HG03460 (cell line): ENCODE results near the gene ATL2.
"Not testable (repeated sequence)": the region's sequence is repeated elsewhere in the genome, so short reads cannot be mapped to it uniquely, and the experiment has no call there.

Experiments
- ATAC-seq: cut with Tn5 transposase; IDR thresholded peaks from one replicate; pipeline ENCODE4 v1.9.1; 2021; ENCODE audit not compliant: unreplicated experiment

Gene ATL2

DNA sequence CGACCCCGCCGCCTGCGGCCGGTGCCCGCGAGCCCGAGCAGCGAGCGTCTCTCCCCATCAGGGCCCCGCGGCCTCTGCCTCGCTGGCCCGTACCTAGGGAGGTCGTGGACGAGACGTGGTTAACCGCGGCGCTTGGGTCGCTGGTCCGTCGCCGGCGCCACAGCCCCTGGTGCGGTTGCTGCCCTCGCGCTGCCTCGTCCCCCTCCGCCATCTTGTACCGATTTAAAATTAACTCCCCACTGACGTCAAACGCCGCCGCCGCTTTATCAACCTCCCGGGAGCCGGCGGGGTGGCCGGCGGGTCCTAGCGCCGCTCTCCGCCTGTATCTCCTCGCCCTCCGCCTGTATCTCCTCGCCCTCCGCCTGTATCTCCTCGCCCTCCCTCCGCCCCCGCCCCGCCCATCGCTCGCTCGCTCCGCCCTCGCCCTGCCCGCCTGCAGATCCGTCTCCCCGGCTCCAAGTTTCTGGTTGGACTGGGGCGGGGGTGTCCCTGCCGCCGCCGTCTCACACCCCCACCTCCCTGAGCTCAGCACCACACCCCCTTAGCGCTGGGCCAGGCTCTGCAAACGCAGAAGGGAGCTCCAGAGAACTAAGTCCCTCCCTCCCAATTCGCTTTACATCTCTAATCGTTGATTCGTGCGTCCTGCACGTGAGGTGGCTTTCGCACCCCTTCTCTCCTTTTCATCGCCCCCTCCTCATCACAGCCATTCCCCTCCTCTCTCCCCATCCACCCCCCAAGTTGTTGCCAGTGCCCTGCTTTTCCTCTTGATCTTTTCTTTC lies at the start of gene ATL2:
TSS of gene ATL2 (minus strand) at position 224 of the 779 bp plus-strand sequence. CDS start at position 211, 13 bp downstream.
- ATAC-seq: peak; percentile 90

DNA sequence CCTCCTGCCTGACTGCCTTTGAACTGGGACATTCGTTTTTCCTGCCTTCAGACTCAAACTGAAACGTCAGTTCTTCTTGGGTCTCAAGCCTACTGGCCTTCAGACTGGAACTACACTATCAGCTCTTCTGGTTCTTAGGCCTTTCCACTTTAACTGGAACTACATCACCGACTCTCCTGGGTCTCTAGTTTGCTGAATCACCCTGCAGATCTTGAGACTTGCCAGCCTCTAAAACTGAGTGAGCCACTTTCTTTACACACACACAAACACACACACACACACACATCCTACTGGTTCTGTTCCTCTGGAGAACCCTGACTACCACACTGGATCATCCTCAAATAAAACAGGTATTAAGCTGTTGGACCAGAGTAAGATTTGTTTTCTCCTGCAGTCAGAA lies 46.7 kb upstream of the ATL2 start:
- no peak for ATAC-seq

DNA sequence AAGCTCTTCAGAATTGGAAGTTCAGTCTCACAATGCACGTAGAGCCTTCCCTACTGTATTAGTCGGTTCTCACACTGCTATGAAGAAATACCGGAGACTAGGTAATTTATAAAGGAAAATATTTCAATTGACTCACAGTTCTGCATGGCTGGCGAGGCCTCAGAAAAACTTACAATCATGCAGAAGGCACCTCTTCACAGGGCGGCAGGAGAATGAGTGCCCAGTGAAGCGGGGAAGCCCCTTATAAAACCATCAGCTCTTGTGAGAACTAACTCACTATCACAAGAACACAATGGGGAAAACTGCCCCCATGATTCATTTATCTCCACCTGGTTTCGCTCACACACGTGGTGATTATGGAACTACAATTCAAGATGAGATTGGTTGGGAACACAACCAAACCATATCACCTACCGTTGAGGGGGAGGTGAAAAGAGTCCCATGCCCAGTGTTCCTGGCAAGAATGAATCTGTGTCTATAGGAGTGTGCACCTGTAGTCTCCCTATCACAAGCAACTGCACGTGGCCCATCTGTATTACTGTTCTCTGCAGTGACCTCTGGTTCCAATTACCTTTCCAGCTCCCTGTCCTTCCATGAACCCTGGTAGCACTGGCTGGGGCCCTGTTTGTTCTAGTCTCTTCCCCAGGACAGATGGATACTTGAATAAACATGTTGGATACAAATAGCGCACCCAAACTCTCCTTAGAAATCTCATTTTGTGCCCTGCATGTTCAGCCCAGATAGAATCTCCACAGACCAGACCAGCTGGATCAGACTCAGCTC lies 44.4 kb upstream of the ATL2 start:
- no peak for ATAC-seq

DNA sequence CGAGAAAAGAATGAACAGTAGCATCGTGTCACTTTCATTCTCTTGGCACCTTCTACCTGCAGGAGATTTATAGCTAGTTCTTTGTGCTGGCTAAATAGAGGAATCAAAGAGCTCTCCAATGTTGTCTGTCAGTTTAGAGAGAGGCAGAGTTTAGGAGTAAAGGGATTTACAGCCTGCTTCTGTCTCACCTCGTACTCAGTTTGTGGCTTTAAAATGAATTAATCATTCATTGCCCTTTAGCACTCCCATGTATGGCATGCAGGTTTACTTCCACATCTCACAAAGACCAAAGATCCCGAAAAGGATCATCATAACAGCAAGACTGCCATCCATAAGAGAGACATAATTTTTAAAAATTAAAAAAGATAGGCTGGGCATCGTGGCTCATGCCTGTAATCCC lies 42.4 kb upstream of the ATL2 start:
- ATAC-seq: no peak

DNA sequence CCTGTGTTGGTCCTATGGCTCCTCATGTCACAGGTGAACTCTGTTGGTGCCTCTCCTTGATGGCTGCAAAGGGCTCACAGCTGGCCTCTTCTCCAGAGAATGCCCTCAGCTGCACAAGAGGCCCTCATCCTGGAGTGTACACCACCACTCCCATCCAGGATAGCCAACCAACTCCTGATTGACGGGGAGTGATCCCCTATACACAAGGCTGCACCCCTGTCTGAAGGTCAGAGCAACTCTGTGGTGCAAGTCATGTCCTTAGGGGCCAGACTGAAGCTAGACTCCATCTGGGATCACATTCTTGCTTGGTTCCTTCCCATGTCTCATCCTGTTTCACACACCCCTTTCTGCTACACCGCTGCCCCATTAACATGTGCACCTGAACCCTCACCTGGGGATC lies 41.7 kb upstream of the ATL2 start:
- no peak for ATAC-seq

DNA sequence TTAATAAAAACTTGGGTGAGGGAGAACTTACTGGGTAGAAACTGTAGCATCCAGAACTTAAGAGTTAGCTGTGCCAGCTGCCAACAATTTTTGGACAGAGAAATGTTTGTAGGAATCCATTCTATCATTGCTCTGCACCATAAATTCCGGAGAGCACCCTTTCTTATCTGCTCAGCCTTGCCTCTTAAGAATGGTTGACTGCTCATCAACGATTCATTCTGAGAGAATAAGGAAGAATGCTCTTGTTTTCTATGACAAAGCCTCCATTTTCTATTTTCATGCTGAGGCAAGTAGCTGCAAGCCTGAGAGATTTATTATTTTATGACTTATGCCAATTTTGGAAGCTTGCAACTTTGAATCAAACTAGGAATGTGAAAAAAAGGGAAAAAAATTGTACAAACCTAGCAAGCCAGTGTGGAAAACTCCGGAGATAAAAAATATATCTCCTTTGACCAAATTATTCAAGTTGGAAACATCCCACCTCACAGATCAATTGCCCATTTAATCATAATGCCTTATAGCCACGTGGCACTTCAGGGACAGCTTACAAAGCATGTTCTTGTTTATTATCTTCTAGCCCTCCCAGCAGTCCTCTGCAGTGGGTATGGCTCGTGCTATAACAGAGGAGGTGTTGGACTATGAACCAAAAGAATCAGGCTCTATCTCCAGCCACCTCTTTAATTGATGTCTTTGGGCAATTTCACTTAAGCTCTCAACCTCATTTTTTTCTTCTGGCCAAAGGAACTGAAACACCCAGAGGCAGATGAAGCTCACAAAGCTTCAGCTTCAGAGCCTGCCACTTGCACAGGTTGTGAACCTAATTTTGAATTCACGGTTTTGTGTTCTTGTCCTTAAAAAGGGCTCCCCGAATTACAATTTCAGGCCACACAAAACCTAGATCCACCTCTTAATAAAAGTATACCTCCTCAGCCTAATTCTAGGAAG lies 40.9 kb upstream of the ATL2 start:
- ATAC-seq: no peak

DNA sequence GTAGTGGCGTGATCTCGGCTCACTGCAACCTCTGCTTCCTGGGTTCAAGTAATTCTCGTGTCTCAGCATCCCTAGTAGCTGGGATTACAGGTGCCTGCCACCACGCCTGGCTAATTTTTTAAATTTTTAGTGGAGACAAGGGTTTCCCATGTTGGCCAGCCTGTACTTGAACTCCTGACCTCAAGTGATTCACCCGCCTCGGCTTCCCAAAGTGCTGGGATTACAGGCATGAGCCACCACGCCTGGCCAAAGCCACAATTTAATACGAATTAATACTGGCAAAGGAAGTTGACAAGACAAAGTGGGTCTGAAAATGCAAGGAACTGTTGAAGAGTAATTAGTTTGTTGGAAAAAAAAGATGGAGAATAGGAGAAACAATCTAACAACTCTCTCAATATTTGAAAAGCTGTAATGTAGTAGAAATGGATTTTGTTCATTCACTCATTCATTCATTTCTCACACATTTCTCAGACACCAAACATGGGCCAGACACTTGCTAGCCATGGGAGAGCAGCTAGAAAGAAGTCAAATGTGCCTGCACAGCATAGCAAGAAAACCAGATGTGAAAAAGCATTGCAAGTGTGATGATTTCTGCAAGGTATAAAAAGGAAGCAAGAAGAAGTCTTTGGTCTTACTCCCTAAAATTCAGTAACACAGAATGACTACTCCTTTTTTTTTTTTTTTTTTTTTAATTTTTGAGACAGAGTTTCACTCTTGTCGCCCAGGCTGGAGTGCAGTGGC lies 39.4 kb upstream of the ATL2 start:
- ATAC-seq: no peak

DNA sequence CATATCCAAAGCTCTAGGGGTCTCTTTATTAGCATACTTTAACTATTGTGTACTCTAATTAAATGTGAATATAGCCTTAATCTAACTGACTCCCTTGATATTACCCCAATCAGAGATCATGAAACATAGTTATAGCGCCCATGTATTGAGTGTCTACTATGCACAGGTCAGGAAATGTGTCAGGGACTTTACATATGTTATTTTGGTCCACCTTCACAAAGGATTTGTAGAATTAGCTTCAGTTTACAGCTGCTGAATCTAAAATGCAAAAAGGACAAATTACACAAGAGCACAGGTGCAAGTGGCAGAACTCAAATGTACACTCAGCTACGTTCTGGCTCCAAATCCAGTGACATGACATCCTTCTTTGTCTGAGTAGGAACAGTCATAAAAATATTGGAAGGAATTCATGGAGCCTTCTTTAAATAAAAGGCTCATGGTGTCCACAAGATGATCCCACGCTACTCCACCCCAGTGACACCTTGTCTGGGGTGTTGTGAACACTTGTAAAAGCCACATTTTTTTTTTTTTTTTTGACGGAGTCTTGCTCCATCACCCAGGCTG lies 38.7 kb upstream of the ATL2 start:
- no peak for ATAC-seq

DNA sequence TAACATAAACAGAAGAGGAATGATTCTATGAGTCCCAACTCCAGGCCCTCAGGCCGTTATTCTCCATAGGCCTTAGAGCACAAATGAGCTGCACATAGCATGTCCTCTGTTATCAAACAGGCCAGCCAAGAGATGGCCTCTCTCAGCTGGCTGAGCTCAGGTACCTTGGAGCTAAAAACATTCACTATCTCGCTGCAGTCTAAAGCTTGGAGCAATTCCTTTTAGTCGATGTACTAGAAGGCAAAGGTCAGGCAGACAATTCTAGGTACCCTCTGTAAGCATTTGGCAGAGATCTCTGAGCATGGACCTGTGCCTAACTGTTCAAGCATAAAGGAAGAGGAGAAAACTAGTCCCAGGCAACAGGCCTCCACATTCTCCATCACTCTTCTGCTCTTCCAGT lies 38.0 kb upstream of the ATL2 start:
- ATAC-seq: no peak

DNA sequence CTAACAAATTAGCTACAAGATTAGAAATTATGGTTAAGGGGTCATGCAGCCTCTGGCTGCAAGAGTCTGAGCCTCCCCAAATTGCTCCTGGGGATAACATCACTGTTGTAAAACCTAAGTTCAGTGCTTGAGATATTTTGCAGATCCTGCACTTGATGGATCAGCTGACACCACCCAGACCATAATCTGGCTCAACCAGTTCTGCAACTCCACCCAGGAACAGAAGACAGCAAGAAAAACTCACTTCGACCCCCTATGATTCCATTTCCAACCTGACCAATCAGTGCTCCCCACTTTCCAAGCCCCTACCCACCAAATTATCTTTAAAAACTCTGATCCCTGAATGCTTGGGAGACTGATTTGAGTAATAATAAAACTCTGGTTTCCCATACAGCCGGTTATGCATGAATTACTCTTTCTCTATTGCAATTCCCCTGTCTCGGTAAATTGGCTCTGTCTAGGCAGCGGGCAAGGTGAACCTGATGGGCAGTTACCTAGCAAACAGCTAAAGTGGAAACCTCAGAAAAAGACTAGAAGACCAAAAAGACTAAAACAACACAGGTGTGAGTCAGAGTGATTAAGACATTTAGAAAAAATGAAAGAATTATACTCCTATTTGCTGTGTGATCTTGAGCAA lies 35.3 kb upstream of the ATL2 start:
- ATAC-seq: not testable (repeated sequence)

DNA sequence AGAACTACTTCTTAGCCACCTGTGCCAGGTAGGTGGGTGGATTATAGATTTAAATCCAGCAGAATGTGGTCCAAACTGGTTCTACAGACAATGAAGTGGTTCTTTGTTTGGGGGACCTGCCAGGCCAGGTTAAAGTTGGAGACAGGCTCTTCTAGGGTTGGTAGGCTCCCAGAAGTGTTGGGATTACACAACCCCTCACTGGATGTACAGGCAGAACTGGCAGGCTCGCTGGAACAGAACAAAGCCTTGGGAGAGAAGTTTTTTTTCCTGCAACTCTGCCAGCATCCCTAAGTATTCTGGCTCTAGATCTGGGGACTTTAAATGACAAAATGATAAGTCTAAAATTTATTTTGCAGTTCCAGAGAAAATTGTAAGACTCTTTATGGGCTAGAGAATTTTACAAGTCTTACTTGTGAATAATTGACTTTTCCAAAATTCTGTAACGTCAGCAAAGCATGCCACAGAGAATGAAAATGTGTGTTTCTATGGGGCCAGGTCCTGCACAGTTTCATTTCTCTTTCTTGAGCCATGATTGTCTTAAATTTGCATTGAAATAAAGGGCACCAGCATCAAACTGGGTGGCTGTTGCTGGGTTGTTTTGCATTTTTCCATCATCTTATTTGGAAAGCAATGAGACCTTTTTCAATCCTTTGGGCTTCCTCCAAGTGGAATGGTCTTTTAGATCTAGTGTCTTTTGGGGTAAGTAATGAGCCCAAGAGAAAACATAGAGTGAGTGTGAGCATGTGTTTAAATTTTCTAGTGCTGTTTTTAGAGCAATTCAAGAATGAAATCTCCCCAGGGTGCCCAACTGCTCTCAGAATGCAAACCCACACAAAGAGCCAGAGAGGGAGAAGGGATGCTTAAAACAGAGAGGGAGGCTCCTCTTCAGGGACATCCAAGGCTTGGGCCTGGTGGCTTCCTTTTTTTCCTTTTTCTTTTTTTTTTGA lies 32.4 kb upstream of the ATL2 start:
- peak; percentile 65 for ATAC-seq

DNA sequence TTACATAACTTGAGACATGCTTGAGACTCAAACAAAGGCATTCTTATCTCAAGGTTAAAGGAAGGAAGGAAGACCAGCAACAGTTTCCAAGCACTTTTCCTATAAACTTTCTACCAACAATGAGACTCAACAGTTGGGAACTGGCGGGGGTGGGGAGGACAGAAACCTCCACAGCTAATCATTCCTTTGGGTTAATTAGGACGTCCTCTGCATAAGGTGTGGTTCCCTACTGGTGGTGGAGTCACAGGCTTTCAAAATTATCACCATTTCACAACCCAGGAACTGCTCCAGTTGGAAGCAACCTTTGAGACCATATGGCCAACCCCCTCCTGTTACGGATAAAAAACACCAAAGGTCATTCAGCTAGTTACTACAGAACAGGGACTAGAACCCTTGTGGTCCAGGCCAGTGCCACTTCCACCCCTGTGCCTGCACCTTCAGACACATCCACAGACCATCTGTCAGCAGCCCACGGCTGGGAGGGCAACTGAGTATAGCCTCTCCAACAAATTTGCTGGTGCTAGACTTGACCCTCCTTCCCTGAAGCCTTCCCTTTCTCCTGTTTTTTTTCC lies 30.1 kb upstream of the ATL2 start:
- ATAC-seq: no peak

DNA sequence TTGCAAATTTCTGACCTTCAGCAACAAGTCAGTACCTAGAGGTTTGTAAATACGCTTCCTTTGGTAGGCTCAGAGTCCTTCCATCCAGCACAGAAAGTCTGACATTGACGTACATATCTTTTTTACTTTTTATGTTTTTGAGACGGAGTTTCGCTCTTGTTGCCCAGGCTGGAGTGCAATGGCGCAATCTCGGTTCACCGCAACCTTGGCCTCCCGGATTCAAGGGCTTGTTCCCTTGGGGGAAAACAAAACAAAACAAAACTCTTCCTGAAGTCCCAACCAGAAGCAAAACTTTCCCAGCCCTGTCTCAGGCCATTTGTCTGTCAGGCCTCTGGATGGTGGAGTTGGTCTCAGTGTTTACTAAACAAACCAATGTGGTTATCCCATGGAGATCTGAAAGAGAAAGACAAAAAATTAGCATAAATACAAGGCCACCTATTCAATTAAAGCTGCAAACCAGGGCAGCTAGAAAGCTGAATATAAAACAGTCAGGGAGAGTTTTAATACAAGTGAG lies 29.6 kb upstream of the ATL2 start:
- ATAC-seq: no peak

DNA sequence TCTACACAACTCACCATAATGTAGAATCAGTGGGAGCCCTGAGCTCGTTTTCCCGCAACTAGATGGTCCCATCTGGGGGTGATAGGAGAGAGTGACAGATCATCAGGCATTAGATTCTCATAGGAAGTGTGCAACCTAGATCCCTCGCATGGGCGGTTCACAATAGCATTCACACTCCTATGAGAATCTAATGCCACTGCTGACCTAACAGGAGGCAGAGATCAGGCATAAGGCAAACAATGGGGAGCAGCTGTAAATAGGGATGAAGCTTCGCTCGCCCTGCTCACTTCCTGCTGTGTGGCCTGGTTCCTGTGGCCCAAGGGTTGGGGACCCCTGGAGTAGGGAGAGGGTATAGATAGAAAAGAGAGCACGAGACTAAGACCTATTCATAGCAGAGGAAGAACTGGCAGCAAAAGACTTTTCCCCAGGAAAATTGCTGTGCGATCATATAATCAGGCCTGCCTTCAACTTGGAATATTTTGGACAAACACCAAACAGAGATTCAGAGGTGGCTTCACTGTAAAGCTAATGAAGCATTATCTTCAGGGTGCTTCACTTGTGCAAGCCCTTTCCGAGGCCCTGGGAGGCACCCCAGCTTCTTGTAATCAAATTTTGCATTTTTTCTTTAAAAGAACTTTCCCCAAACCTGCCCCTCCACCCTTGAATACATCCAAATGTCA lies 29.0 kb upstream of the ATL2 start:
- no peak for ATAC-seq

DNA sequence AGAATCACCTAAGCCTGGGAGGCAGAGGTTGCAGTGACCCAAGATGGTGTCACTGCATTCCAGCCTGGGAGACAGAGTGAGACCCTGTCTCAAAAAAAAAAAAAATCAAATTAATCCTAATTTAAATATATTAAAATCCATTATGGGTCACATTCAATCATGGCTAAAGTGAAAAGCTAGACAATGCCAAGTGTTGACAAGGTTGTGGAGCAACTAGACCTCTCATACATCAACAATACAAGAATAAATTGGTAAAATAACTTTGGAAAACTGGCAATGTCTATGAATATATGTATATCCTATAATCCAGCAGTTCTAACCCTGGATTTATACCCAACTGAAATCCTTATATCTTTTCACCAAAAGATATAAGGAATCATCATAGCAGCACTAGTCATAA lies 23.4 kb upstream of the ATL2 start:
- no peak for ATAC-seq

DNA sequence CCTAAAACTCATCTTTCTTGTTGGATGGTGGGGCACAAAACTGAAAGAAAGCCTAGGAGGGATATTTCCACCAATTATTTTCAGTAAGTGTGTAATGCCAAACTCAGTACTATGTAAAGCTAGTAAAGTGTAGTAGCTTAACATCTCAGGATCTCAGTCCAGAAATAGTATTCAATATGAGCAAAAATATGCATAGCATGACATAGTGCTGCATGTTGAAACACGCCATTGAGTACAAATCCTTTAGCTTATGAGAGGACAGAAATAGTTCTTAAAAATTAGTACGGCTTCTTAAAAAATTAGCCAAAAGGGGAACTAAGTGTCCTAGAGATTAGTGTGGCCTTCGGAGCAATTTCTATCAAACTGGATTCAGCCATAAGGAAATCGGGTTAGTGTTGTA lies 21.7 kb upstream of the ATL2 start:
- ATAC-seq: no peak

DNA sequence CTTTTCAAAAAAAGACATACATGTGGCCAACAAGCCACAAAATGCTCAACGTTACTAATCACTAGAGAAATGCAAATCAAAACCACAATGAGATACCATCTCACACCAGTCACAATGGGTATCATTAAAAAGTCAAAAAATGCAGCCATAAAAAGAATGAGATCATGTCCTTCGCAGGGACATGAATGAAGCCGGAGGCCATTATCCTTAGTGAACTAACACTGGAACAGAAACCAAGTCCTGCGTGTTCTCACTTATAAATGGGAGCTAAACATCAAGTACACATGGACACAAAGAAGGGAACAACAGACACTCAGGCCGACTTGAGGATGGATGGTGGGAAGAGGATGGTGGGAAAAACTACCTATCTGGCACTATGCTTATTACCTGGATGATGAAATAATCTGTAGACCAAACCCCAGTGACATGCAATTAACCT lies 17.8 kb upstream of the ATL2 start:
- ATAC-seq: no peak

DNA sequence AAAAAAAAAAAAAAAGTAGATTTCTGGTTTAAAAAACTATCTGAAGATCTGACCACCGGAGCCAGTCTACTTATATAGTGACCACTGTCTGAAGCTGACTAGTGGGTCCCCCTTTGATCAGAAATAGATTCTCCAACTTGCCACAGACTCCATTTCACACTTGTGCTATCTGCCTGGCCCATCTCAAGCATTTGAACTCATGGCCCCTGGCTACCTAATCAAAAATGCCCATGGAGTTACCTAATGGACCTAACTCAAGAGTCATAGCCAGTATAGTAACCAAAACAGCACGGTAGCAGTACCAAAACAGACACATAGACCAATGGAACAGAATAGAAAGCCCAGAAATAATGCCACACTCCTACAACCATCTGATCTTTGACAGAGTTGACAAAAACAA lies 17.0 kb upstream of the ATL2 start:
- no peak for ATAC-seq
